Neural cell (in vitro differentiated cells): ENCODE measurements around the gene ATL2.

Source experiments
- CTCF ChIP-seq: fragments of 450-650 bp; IDR thresholded peaks from 2 replicates; pipeline ENCODE4 v1.5.1; 2014; ENCODE audit warnings: antibody characterized with exemption, mild to moderate bottlenecking, moderate library complexity; ENCODE audit not compliant: poor library complexity, severe bottlenecking
- EP300 ChIP-seq: fragments of 450-650 bp; conservative IDR thresholded peaks from 2 replicates; pipeline ENCODE4 v1.6.1; 2014; ENCODE audit warnings: antibody characterized with exemption, mild to moderate bottlenecking, moderate library complexity; ENCODE audit not compliant: poor library complexity, severe bottlenecking
- EZH2 ChIP-seq: fragments of 200-600, 300-800 bp; shearing (Covaris generic), sonication (generic); IDR thresholded peaks from 2 replicates; pipeline ENCODE4 v1.6.1; 2014; ENCODE audit warnings: antibody characterized with exemption, low read length, borderline replicate concordance, mild to moderate bottlenecking; ENCODE audit not compliant: insufficient read depth, poor library complexity, severe bottlenecking
- MXI1 ChIP-seq: fragments of 450-650 bp; conservative IDR thresholded peaks from 2 replicates; pipeline ENCODE4 v1.6.1; 2014; ENCODE audit warnings: antibody characterized with exemption, mild to moderate bottlenecking; ENCODE audit not compliant: poor library complexity, severe bottlenecking
- POLR2AphosphoS5 ChIP-seq: IDR thresholded peaks from 2 replicates; pipeline ENCODE4 v1.6.1; 2012
- RAD21 ChIP-seq: fragments of 450-650 bp; conservative IDR thresholded peaks from 2 replicates; pipeline ENCODE4 v1.6.1; 2014; ENCODE audit warnings: antibody characterized with exemption, mild to moderate bottlenecking, moderate library complexity
- REST ChIP-seq: IDR thresholded peaks from 2 replicates; pipeline ENCODE4 v1.6.1; 2012; ENCODE audit warnings: borderline replicate concordance
- SMC3 ChIP-seq: fragments of 450-650 bp; conservative IDR thresholded peaks from 2 replicates; pipeline ENCODE4 v1.6.1; 2014; ENCODE audit warnings: antibody characterized with exemption, mild to moderate bottlenecking, moderate library complexity; ENCODE audit not compliant: poor library complexity
- TAF1 ChIP-seq: IDR thresholded peaks from 2 replicates; pipeline ENCODE4 v1.6.1; 2012; ENCODE audit warnings: low read depth

GRCh38 chr2:38415023-38415422, 38.0 kb upstream of the ATL2 start:
- no peak for TF ChIP-seq CTCF
- no peak for TF ChIP-seq REST
- TF ChIP-seq RAD21: no peak
- TF ChIP-seq POLR2AphosphoS5: no peak
- TF ChIP-seq TAF1: no peak
- no peak for TF ChIP-seq EZH2
- TF ChIP-seq EP300: no peak
- TF ChIP-seq MXI1: no peak
- TF ChIP-seq SMC3: no peak
